Measurements from ENCODE around the gene PXDN.

PXDN gene

GRCh38 chr2:1595274-1595673 lies 149.0 kb downstream of the PXDN start:
- no peak overlapping the region for H3K4me3 Mint-ChIP-seq
- intact Hi-C loops (cut with micrococcal nuclease), result no loop called here
- H3K27ac Mint-ChIP-seq, result no peak overlapping the region
- no peaks in the 10 kb centered on the region for H3K4me1 Mint-ChIP-seq (ENCODE audit: low read depth)
- no peaks in the 10 kb centered on the region for H3K36me3 Mint-ChIP-seq (ENCODE audit: low read depth)
- H3K27me3 Mint-ChIP-seq, result no peaks in the 10 kb centered on the region
- no peaks in the 10 kb centered on the region for H3K9me3 Mint-ChIP-seq

GRCh38 chr2:1594373-1595171 lies 149.7 kb downstream of the PXDN start:
- H3K9me3 Mint-ChIP-seq, result no peaks in the 10 kb centered on the region
- H3K4me1 Mint-ChIP-seq (ENCODE audit: low read depth), result no peaks in the 10 kb centered on the region

GRCh38 chr2:1594123-1594372 lies 150.3 kb downstream of the PXDN start:
- Mint-ChIP-seq H3K27me3 (no peaks in the 10 kb centered on the region), H3K4me3 (no peak overlapping the region), H3K36me3 (ENCODE audit: low read depth) (no peaks in the 10 kb centered on the region), H3K27ac (no peak overlapping the region), H3K9me3 (no peaks in the 10 kb centered on the region), H3K4me1 (ENCODE audit: low read depth) (no peaks in the 10 kb centered on the region)
- intact Hi-C loops (cut with micrococcal nuclease), result no loop called here

More at GRCh38 chr2:1594373-1595171, 149.7 kb downstream of the PXDN start:
- H3K27me3 Mint-ChIP-seq, result no peaks in the 10 kb centered on the region
- intact Hi-C loops (cut with micrococcal nuclease), result no loop called here
- no peak overlapping the region for H3K4me3 Mint-ChIP-seq
- H3K27ac Mint-ChIP-seq, result no peak overlapping the region
- no peaks in the 10 kb centered on the region for H3K36me3 Mint-ChIP-seq (ENCODE audit: low read depth)

- Mint-ChIP-seq H3K27me3 (no peaks in the 10 kb centered on the region), H3K9me3 (no peaks in the 10 kb centered on the region), H3K27ac (no peak overlapping the region), H3K4me3 (no peak overlapping the region), H3K4me1 (ENCODE audit: low read depth) (no peaks in the 10 kb centered on the region), H3K36me3 (ENCODE audit: low read depth) (no peaks in the 10 kb centered on the region)
- intact Hi-C loops (cut with micrococcal nuclease), result no loop called here
Measured at GRCh38 chr2:1593371-1594122, 150.8 kb downstream of the PXDN start.

- no peaks in the 10 kb centered on the region for H3K27me3 Mint-ChIP-seq
- intact Hi-C loops (cut with micrococcal nuclease), result no loop called here
- H3K4me1 Mint-ChIP-seq (ENCODE audit: low read depth), result no peaks in the 10 kb centered on the region
- H3K27ac Mint-ChIP-seq, result no peak overlapping the region
- no peak overlapping the region for H3K4me3 Mint-ChIP-seq
- no peaks in the 10 kb centered on the region for H3K9me3 Mint-ChIP-seq
- no peaks in the 10 kb centered on the region for H3K36me3 Mint-ChIP-seq (ENCODE audit: low read depth)
Measured at GRCh38 chr2:1591978-1592907, 152.1 kb downstream of the PXDN start.

GRCh38 chr2:1591461-1591770 lies 152.9 kb downstream of the PXDN start:
- intact Hi-C loops (cut with micrococcal nuclease), result no loop called here
- Mint-ChIP-seq H3K36me3 (ENCODE audit: low read depth) (no peaks in the 10 kb centered on the region), H3K9me3 (no peaks in the 10 kb centered on the region), H3K4me1 (ENCODE audit: low read depth) (no peaks in the 10 kb centered on the region), H3K27ac (no peak overlapping the region), H3K27me3 (no peaks in the 10 kb centered on the region), H3K4me3 (no peak overlapping the region)

- H3K27me3 Mint-ChIP-seq, result no peaks in the 10 kb centered on the region
- no peaks in the 10 kb centered on the region for H3K4me1 Mint-ChIP-seq (ENCODE audit: low read depth)
- no peaks in the 10 kb centered on the region for H3K9me3 Mint-ChIP-seq
- H3K4me3 Mint-ChIP-seq, result no peak overlapping the region
- H3K27ac Mint-ChIP-seq, result no peak overlapping the region
- intact Hi-C loops (cut with micrococcal nuclease), result no loop called here
- H3K36me3 Mint-ChIP-seq (ENCODE audit: low read depth), result no peaks in the 10 kb centered on the region
Measured at GRCh38 chr2:1590596-1591460, 153.5 kb downstream of the PXDN start.

- Mint-ChIP-seq H3K4me1 (ENCODE audit: low read depth) (no peaks in the 10 kb centered on the region), H3K27me3 (no peaks in the 10 kb centered on the region), H3K9me3 (no peaks in the 10 kb centered on the region), H3K36me3 (ENCODE audit: low read depth) (no peaks in the 10 kb centered on the region), H3K27ac (no peak overlapping the region), H3K4me3 (no peak overlapping the region)
- intact Hi-C loops (cut with micrococcal nuclease), result no loop called here
Measured at GRCh38 chr2:1588978-1589621, 155.2 kb downstream of the PXDN start.

GRCh38 chr2:1588051-1588977 lies 156.0 kb downstream of the PXDN start:
- H3K27me3 Mint-ChIP-seq, result no peaks in the 10 kb centered on the region
- intact Hi-C loops (cut with micrococcal nuclease), result no loop called here
- no peaks in the 10 kb centered on the region for H3K36me3 Mint-ChIP-seq (ENCODE audit: low read depth)
- no peak overlapping the region for H3K27ac Mint-ChIP-seq
- H3K4me3 Mint-ChIP-seq, result no peak overlapping the region
- H3K4me1 Mint-ChIP-seq (ENCODE audit: low read depth), result no peaks in the 10 kb centered on the region
- no peaks in the 10 kb centered on the region for H3K9me3 Mint-ChIP-seq

GRCh38 chr2:1586923-1587840 lies 157.1 kb downstream of the PXDN start:
- Mint-ChIP-seq H3K9me3 (no peaks in the 10 kb centered on the region), H3K27ac (no peak overlapping the region), H3K27me3 (no peaks in the 10 kb centered on the region), H3K36me3 (ENCODE audit: low read depth) (no peaks in the 10 kb centered on the region), H3K4me3 (no peak overlapping the region), H3K4me1 (ENCODE audit: low read depth) (no peaks in the 10 kb centered on the region)
- intact Hi-C loops (cut with micrococcal nuclease), result no loop called here

GRCh38 chr2:1586251-1586922 lies 157.9 kb downstream of the PXDN start:
- H3K9me3 Mint-ChIP-seq, result no peaks in the 10 kb centered on the region
- no peak overlapping the region for H3K27ac Mint-ChIP-seq
- no peaks in the 10 kb centered on the region for H3K36me3 Mint-ChIP-seq (ENCODE audit: low read depth)
- intact Hi-C loops (cut with micrococcal nuclease), result no loop called here
- no peaks in the 10 kb centered on the region for H3K27me3 Mint-ChIP-seq
- no peak overlapping the region for H3K4me3 Mint-ChIP-seq
- no peaks in the 10 kb centered on the region for H3K4me1 Mint-ChIP-seq (ENCODE audit: low read depth)

Data from dendritic cell treated with granulocyte-macrophage colony-stimulating factor and Interleukin-4, amounts not matched to agents 40 ng/mL and 50 ng/mL, for 4 days (primary cell).